ENCODE data around the gene IGF2BP3.

IGF2BP3 gene

DNA sequence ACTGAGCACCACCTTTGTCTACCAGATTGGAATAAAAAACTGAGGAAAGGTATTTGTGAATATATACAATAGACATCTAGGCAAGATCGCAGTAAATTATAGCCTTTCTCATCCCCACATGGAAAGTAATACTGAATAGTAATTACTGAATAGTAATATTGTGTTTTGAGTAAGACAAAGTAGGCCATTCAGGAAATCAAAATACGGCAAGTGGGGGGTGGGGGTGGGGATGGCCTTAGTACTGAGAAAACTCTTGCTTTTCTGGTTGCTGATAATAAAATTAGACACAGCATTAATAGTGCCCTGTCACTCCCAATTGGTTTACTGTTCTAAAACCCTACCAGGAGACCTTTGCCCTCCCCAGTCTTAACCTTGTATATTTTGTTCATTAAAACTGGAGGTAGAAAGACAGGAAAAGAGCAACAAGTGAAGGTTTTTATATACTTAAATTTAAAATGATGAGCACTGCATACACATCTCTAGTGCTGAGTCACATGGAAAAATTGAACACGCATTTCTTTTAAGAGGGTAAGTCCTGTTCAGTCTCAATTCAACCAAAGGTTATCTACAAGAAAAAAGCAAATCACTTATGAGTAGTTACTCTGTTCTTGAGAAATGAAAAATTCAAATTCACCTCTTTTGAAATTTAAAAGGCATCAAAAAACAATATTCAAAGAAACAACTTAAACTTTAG, 65.6 kb downstream of the IGF2BP3 start:
- no peak for TF ChIP-seq ZFHX2 (tag by site-specific recombination; conservative IDR thresholded peaks at IDR 0.05)
- TF ChIP-seq ZNF341 (tag by site-specific recombination; IDR thresholded peaks at IDR 0.05; ENCODE audit: low read depth), result no peak
- TF ChIP-seq ZNF623 (tag by site-specific recombination; IDR thresholded peaks at IDR 0.05), result no peak
- TF ChIP-seq ZNF558 (tag by site-specific recombination; IDR thresholded peaks at IDR 0.05), result no peak
- no peak for TF ChIP-seq ZNF350 (tag by site-specific recombination; IDR thresholded peaks at IDR 0.05)
- TF ChIP-seq, protein P1, sequence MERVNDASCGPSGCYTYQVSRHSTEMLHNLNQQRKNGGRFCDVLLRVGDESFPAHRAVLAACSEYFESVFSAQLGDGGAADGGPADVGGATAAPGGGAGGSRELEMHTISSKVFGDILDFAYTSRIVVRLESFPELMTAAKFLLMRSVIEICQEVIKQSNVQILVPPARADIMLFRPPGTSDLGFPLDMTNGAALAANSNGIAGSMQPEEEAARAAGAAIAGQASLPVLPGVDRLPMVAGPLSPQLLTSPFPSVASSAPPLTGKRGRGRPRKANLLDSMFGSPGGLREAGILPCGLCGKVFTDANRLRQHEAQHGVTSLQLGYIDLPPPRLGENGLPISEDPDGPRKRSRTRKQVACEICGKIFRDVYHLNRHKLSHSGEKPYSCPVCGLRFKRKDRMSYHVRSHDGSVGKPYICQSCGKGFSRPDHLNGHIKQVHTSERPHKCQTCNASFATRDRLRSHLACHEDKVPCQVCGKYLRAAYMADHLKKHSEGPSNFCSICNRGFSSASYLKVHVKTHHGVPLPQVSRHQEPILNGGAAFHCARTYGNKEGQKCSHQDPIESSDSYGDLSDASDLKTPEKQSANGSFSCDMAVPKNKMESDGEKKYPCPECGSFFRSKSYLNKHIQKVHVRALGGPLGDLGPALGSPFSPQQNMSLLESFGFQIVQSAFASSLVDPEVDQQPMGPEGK (tag by site-specific recombination; IDR thresholded peaks at IDR 0.05), result no peak
- TF ChIP-seq, protein P2, sequence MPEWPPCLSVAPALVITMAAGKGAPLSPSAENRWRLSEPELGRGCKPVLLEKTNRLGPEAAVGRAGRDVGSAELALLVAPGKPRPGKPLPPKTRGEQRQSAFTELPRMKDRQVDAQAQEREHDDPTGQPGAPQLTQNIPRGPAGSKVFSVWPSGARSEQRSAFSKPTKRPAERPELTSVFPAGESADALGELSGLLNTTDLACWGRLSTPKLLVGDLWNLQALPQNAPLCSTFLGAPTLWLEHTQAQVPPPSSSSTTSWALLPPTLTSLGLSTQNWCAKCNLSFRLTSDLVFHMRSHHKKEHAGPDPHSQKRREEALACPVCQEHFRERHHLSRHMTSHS (tag by site-specific recombination; IDR thresholded peaks at IDR 0.05), result no peak
- TF ChIP-seq ZNF175 (tag by site-specific recombination; IDR thresholded peaks at IDR 0.05), result no peak
- no peak for TF ChIP-seq ZNF707 (tag by site-specific recombination; IDR thresholded peaks at IDR 0.05)
- no peak for TF ChIP-seq ZNF596 (tag by site-specific recombination; IDR thresholded peaks at IDR 0.05)
- no peak for TF ChIP-seq ZNF510 (tag by site-specific recombination; IDR thresholded peaks at IDR 0.05; ENCODE audit: insufficient replicate concordance)
- TF ChIP-seq ZNF416 (tag by site-specific recombination; IDR thresholded peaks at IDR 0.05), result no peak
- CTCF ChIA-PET, result interaction anchor here (0.7 to 1.2 kb wide), 2 partner anchors 14 to 70 kb away, joined by 3 to 5 read pairs; no protein-coding TSS in a partner anchor

DNA sequence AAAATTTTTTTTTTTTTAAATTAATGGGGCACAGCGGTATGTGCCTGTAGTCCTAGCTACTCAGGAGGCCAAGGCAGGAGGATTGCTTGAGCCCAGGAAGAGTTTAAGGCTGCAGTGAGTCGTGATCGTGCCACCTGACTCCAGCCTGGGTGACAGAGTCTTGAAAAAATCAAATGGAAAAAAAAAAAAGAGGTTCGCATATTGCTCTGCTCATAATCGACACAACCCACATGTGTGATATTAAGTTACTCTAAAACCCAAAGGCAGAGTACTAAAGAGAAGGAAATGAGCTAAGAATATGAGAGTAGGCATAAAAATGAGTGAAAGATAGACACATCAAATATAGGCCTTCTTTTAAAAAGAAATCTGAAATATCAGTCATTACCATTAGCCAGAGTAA, 66.3 kb downstream of the IGF2BP3 start:
- CTCF ChIA-PET, result interaction anchor here (0.7 to 1.2 kb wide), 2 partner anchors 13 to 71 kb away, joined by 3 to 5 read pairs; no protein-coding TSS in a partner anchor
- POLR2A ChIA-PET, result no interaction called here
- Histone ChIP-seq H3K27ac (ENCODE audit: extremely low read depth, low read depth, low read length) (no peak overlapping the region), H3K4me3 (ENCODE audit: low read depth, low read length) (no peak overlapping the region), H3K36me3 (ENCODE audit: control insufficient read depth in 2 of 2, insufficient read depth in 1 of 2, low read length in 2 of 2) (peaks cover 21 to 22% of the 10 kb centered on the region in 2 experiments; a peak in 2 of 3 replicates), H3K9me3 (ENCODE audit: control insufficient read depth, insufficient read depth, low read depth, low read length) (no peaks in the 10 kb centered on the region), H3K4me1 (ENCODE audit: control insufficient read depth, insufficient read depth, low read length) (peaks cover 6% of the 10 kb centered on the region; the same call in 1 of the 2 replicates)
- TF ChIP-seq ZNF16 (tag by site-specific recombination; IDR thresholded peaks at IDR 0.05; ENCODE audit: low read depth), result no peak
- TF ChIP-seq, protein P3, sequence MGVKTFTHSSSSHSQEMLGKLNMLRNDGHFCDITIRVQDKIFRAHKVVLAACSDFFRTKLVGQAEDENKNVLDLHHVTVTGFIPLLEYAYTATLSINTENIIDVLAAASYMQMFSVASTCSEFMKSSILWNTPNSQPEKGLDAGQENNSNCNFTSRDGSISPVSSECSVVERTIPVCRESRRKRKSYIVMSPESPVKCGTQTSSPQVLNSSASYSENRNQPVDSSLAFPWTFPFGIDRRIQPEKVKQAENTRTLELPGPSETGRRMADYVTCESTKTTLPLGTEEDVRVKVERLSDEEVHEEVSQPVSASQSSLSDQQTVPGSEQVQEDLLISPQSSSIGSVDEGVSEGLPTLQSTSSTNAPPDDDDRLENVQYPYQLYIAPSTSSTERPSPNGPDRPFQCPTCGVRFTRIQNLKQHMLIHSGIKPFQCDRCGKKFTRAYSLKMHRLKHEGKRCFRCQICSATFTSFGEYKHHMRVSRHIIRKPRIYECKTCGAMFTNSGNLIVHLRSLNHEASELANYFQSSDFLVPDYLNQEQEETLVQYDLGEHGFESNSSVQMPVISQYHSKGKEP (tag by site-specific recombination; IDR thresholded peaks at IDR 0.05), result no peak
- TF ChIP-seq ZNF416 (tag by site-specific recombination; IDR thresholded peaks at IDR 0.05), result no peak
- no peak for TF ChIP-seq KLF16 (tag by site-specific recombination; IDR thresholded peaks at IDR 0.05)
- TF ChIP-seq, protein P4, sequence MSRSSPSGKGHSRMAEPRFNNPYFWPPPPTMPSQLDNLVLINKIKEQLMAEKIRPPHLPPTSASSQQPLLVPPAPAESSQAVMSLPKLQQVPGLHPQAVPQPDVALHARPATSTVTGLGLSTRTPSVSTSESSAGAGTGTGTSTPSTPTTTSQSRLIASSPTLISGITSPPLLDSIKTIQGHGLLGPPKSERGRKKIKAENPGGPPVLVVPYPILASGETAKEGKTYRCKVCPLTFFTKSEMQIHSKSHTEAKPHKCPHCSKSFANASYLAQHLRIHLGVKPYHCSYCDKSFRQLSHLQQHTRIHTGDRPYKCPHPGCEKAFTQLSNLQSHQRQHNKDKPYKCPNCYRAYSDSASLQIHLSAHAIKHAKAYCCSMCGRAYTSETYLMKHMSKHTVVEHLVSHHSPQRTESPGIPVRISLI (tag by site-specific recombination; IDR thresholded peaks at IDR 0.05), result no peak
- TF ChIP-seq, protein P5, sequence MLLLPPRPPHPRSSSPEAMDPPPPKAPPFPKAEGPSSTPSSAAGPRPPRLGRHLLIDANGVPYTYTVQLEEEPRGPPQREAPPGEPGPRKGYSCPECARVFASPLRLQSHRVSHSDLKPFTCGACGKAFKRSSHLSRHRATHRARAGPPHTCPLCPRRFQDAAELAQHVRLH (tag by site-specific recombination; IDR thresholded peaks at IDR 0.05), result no peak
- no peak for TF ChIP-seq ZNF48 (tag by site-specific recombination; IDR thresholded peaks at IDR 0.05)
- TF ChIP-seq ZNF10 (tag by site-specific recombination; IDR thresholded peaks at IDR 0.05), result no peak
- TF ChIP-seq HOXC10 (CRISPR knock-in tag; IDR thresholded peaks at IDR 0.05), result no peak
- no peak for TF ChIP-seq SCRT2 (tag by site-specific recombination; IDR thresholded peaks at IDR 0.05)
- no peak for TF ChIP-seq ZNF292 (tag by site-specific recombination; IDR thresholded peaks at IDR 0.05; ENCODE audit: borderline replicate concordance, low read depth)
- TF ChIP-seq ZNF223 (tag by site-specific recombination; IDR thresholded peaks at IDR 0.05), result no peak

More for the DNA sequence above, 65.6 kb downstream of the IGF2BP3 start:
- Histone ChIP-seq H3K9me3 (ENCODE audit: control insufficient read depth, insufficient read depth, low read depth, low read length) (no peaks in the 10 kb centered on the region), H3K4me3 (ENCODE audit: low read depth, low read length) (no peak overlapping the region), H3K36me3 (ENCODE audit: control insufficient read depth in 2 of 2, insufficient read depth in 1 of 2, low read length in 2 of 2) (peaks cover 21 to 27% of the 10 kb centered on the region in 2 experiments; a peak in 2 of 3 replicates), H3K4me1 (ENCODE audit: control insufficient read depth, insufficient read depth, low read length) (peaks cover 6% of the 10 kb centered on the region; the same call in 1 of the 2 replicates), H3K27ac (ENCODE audit: extremely low read depth, low read depth, low read length) (no peak overlapping the region)
- POLR2A ChIA-PET, result no interaction called here

Measured in HEK293 (cell line).